Right lobe of liver (tissue), 6 donors: Measurements from ENCODE around the gene ALCAM. TPM values are rescaled to one million over a fixed set of nuclear protein-coding genes. Genes with fewer than 3 reads are reported as not detected.
A peak's percentile ranks its signal among the peaks of the same experiment; 100 is the strongest.

Experiments
- ATAC-seq, 4 donors: fragments of 200-7000 bp; cut with Tn5 transposase; one replicate each; pipeline ENCODE4 v1.9.1; 2020; ENCODE audit warnings: mild to moderate bottlenecking in 4 of 4, moderate library complexity in 4 of 4
- DNase-seq, 3 donors: peaks; one replicate each; pipeline ENCODE4 v3.0.0-alpha.2; 2020
- H3K27ac ChIP-seq, 3 donors: fragments of 200-600 bp; one replicate each; pipeline ENCODE4 v1.8.0; 2022
- H3K27me3 ChIP-seq, 2 donors: fragments of 200-600 bp; one replicate each; pipeline ENCODE4 v1.8.0; 2022
- H3K36me3 ChIP-seq, 4 donors: fragments of 200-600 bp; sonication (generic) in 1 of 4; one replicate each; pipeline versions ENCODE4 v1.5.1 to v1.8.0; 2017 to 2022; ENCODE audit warnings: control low read depth in 1 of 4
- H3K4me1 ChIP-seq, 4 donors: fragments of 200-600 bp; sonication (generic) in 1 of 4; one replicate each; pipeline versions ENCODE4 v1.5.1 to v1.8.0; 2017 to 2022; ENCODE audit warnings: control low read depth in 1 of 4
- H3K4me3 ChIP-seq, 3 donors: fragments of 200-600 bp; one replicate each; pipeline ENCODE4 v1.8.0; 2022
- H3K9me3 ChIP-seq, 4 donors: fragments of 200-600 bp; sonication (generic) in 1 of 4; one replicate each; pipeline versions ENCODE4 v1.5.1 to v1.8.0; 2017 to 2022; ENCODE audit warnings: control low read depth in 1 of 4
- CTCF ChIP-seq, 4 donors: fragments of 200-600 bp in 3 of 4; fragments of 450-650 bp in 1 of 4; IDR thresholded peaks; one replicate each; pipeline versions ENCODE4 v1.5.1 to v1.8.0; 2016 to 2022; ENCODE audit warnings: antibody characterized with exemption in 4 of 4, mild to moderate bottlenecking in 2 of 4
- POLR2A ChIP-seq: fragments of 450-650 bp; IDR thresholded peaks from one replicate; pipeline ENCODE4 v1.6.1; 2017; ENCODE audit warnings: antibody characterized with exemption, mild to moderate bottlenecking
- WGBS: methylation state at CpG from one replicate; pipeline ENCODE4 v1.1.6; 2018; ENCODE audit warnings: low coverage, low lambda C conversion rate; ENCODE audit not compliant: insufficient coverage; ENCODE audit errors: missing lambda C conversion rate; 5-methylcytosine and 5-hydroxymethylcytosine counted together
- intact Hi-C, 2 donors: fragments of 100-400 bp; cut with DNase I; formaldehyde crosslinking; loops; one replicate each; pipeline versions ENCODE4 v1.11.2 to v1.14.1; 2022
- total RNA-seq, 6 experiments: library from RNA; depleted of rRNA in 2 of 6; stranded (reverse); fragments of >200 nt in 2 of 6; fragmentation: NEBNext Ultra II Directional in 3 of 6; extraction: Animal tissue kit (Norgen Biotek cat#: 25700) in 3 of 6; gene quantifications; one replicate each; pipeline versions ENCODE4 v1.1.0 to v1.2.4, GENCODE V29; 2016 to 2023
- donor health status: DM: no; HTN: yes; CAD: no.
- donor health status: DM: no; HTN: no; CAD: no.
- donor health status: DM: no; HTN: no; CAD: no.
- donor health status: DM: no; HTN: yes; CAD: no.
- donor health status: DM: no; HTN: yes; CAD: no.

The ALCAM gene
- total RNA-seq, 6 experiments from 2014 or later = 21.9 to 43.4 (median 34.5) TPM

DNA sequence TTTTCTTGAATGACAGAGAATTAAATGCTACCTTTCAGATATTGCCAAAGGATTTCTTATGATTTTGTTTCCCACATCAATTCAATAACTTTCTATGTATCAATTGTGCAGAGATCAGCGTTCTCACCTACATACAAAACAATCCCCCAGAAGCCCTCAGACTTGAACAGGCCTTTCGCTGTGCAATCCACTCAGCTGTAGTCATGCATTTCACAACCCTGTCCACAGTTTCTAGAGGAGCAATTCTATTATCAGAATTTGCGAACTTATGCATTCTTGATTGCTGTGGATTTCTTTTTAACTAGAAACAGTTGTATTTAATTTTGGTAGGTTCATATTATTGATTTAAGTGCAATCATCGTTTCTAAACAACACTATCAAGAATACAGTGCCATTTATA is 13.7 kb upstream of the ALCAM start:
- no peaks in the 10 kb centered on the region for H3K36me3 ChIP-seq
- no peak overlapping the region for H3K4me3 ChIP-seq
- H3K9me3 ChIP-seq = no peaks in the 10 kb centered on the region
- WGBS = 86% methylated on average over 4 of the region's 4 CpGs
- H3K4me1 ChIP-seq = no peaks in the 10 kb centered on the region
- ATAC-seq = no peak
- intact Hi-C loops = no loop called here
- no peak for TF ChIP-seq POLR2A
- DNase-seq = no peak
- H3K27me3 ChIP-seq = no peaks in the 10 kb centered on the region
- no peak overlapping the region for H3K27ac ChIP-seq

- WGBS = 46% methylated on average over 21 of the region's 37 CpGs
- H3K9me3 ChIP-seq = no peaks in the 10 kb centered on the region
- H3K27me3 ChIP-seq = no peaks in the 10 kb centered on the region
- peak in 1 of 4 donors; percentile 50 for ATAC-seq
- DNase-seq = peak in 1 of 3 donors; percentile 29
- no peaks in the 10 kb centered on the region for H3K4me1 ChIP-seq
- H3K27ac ChIP-seq = no peak overlapping the region
- TF ChIP-seq CTCF (IDR thresholded peaks at IDR 0.05) (no peak), POLR2A (no peak)
- peak overlapping the region in 2 of 3 donors; percentile 15 to 19 for H3K4me3 ChIP-seq
- intact Hi-C loops = no loop called here
- no peaks in the 10 kb centered on the region for H3K36me3 ChIP-seq
Measured at GRCh38 chr3:105353485-105354161, 13.1 kb upstream of the ALCAM start.

GRCh38 chr3:105354429-105354828 is 12.3 kb upstream of the ALCAM start:
- H3K27ac ChIP-seq = no peak overlapping the region
- H3K27me3 ChIP-seq = no peaks in the 10 kb centered on the region
- H3K36me3 ChIP-seq = no peaks in the 10 kb centered on the region
- DNase-seq (no peak), ATAC-seq (no peak)
- intact Hi-C loops = no loop called here
- H3K4me3 ChIP-seq = no peak overlapping the region
- no peaks in the 10 kb centered on the region for H3K4me1 ChIP-seq
- WGBS = 59% methylated on average over 3 of the region's 3 CpGs
- TF ChIP-seq POLR2A (no peak), CTCF (IDR thresholded peaks at IDR 0.05) (no peak)
- H3K9me3 ChIP-seq = no peaks in the 10 kb centered on the region

DNA sequence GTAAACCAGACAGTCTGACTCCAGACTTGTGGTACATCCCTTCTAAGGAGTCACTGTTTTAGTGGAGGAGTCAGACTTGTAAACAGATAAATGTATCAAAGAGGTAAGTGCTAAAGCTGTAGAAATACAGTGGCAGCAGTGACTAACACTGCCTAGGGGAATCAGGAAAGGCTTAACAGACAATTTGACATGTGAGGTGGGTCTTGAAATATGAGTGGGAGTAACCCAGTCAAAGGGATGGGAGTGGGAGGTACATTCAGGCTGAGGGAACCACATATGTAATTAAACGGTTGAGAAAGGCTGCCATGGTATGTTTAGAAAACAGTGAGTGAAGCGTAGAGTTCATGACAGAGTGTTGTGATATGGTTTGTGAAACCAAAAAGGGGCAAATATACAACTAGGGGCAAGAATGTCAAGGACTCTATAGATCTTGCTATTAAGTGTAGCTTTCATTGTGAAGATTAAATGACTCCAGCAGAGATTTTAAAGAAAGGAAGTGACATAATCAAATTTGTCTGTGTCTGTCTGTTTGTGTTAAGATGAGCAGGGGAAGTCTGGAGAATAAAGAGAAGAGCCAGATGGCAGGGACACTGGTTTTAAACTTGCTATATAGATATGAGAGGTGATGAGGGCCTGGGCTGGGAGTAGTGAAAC is 11.2 kb upstream of the ALCAM start:
- Histone ChIP-seq H3K27me3 (no peaks in the 10 kb centered on the region), H3K4me1 (no peaks in the 10 kb centered on the region), H3K4me3 (no peak overlapping the region), H3K36me3 (no peaks in the 10 kb centered on the region), H3K27ac (no peak overlapping the region), H3K9me3 (no peaks in the 10 kb centered on the region)
- intact Hi-C loops = no loop called here
- ATAC-seq = no peak
- WGBS = 64% methylated on average over 2 of the region's 2 CpGs
- TF ChIP-seq CTCF (IDR thresholded peaks at IDR 0.05) (no peak), POLR2A (no peak)
- no peak for DNase-seq

DNA sequence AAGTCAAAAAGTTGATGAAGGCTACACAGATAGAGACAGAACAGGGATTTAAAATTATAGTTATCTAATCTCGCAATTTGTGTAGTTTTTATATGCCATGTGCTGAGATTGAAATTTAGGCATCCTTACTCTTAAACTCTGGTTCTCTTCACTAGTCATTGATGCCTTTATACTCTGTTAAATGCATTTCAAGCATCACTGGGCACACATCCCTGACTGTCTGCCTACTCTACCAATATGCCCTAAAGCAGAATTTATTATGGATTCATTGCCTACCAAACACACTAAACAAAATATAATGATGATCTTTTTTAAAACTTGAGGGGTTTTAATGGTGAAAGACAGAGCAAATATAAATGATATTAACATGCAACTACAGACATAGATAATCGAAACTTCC is 10.3 kb upstream of the ALCAM start:
- H3K36me3 ChIP-seq = no peaks in the 10 kb centered on the region
- 58% methylated on average over 2 of the region's 2 CpGs for WGBS
- intact Hi-C loops = no loop called here
- H3K27me3 ChIP-seq = no peaks in the 10 kb centered on the region
- TF ChIP-seq POLR2A (no peak), CTCF (IDR thresholded peaks at IDR 0.05) (no peak)
- no peak overlapping the region for H3K4me3 ChIP-seq
- no peak for ATAC-seq
- H3K4me1 ChIP-seq = no peaks in the 10 kb centered on the region
- H3K27ac ChIP-seq = no peak overlapping the region
- no peak for DNase-seq
- no peaks in the 10 kb centered on the region for H3K9me3 ChIP-seq
